AML-193 (cell line): Measurements from ENCODE around the gene BMP4.
"Not testable (repeated sequence)": the region's sequence is repeated elsewhere in the genome, so short reads cannot be mapped to it uniquely, and the experiment has no call there.

ENCODE experiments used
- DNase-seq, 2 experiments: peaks; one replicate each; lab custom pipeline; 2025; lab: John Stamatoyannopoulos, UW

Gene BMP4

DNA sequence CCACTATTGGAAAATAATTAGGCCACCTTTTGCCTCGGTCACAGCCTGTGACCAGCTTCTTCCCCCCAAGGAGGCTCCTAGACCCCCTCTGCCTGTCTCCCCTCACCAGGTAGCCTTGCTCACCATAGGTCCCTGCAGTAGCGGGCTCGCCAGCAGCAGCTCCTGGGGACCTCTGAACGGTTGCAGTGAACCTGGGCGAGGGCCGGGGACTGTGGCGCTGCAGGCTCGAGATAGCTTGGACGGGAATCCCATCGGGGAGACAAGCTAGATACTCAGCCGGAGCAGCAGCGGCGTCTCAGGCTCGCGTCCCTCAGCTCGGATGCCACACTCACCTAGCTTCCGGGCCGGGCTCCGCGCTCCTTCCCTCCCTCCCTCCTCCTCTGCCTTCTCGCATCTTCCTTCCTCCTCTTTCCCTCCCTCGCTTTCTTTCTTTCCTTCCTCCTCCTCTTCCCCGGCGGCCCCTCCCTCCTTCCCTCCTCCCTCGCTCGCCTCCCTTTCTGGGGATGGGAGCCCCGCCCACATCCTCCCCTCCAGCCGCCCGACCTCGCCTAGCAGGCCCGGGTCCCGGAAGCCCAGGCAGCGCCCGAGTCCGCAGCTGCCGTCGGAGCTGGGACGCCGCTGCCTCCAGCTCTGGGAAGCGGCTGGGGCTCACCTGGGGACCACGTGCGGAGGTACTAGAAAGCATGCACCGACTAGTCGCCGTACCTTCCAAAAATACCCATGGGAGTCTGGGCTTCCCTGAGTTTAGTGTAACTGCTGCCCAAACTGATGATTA lies at the start of gene BMP4:
TSS of gene BMP4 (minus strand) at position 399 of the 775 bp plus-strand sequence. CDS start 4,603 bp downstream, outside the sequence.
- DNase-seq: no peak

DNA sequence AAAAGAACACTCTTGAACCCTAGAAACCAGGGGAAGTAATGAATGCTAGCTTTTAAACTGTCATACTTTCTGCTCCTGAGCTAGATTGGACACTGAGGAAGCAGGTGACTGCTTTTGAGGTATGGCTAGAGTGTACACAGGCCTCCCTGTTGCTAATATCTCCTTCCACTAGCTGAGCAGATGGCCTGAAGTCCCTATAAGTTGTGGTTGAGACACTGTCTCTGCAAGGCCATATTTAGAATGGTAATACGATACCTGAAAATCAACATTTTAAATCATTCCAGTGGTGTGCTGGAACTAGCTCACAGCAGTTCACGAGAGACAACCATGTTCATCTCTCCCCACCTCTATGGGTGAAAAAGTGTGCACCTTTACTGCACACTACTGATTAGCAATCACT lies 46.4 kb upstream of the BMP4 start:
- no peak for DNase-seq

DNA sequence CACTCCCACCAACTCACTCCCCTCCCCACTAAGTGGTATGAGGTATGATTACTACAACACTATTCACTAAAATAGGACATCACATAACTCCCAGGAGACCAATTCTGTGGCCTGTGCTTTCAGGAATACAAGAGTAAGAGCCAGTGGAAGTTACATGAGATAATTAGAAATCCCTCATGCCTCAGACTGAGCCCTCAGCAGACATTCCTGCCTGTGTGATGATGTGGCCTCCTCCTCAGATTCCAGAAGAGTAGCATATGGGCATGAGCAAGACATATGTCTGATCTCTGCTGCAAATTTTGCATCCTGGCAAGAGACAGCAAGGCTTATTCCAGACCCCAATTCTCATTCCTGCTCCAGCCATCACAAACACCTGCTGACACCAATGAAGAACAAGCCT lies 46.0 kb upstream of the BMP4 start:
- no peak for DNase-seq

DNA sequence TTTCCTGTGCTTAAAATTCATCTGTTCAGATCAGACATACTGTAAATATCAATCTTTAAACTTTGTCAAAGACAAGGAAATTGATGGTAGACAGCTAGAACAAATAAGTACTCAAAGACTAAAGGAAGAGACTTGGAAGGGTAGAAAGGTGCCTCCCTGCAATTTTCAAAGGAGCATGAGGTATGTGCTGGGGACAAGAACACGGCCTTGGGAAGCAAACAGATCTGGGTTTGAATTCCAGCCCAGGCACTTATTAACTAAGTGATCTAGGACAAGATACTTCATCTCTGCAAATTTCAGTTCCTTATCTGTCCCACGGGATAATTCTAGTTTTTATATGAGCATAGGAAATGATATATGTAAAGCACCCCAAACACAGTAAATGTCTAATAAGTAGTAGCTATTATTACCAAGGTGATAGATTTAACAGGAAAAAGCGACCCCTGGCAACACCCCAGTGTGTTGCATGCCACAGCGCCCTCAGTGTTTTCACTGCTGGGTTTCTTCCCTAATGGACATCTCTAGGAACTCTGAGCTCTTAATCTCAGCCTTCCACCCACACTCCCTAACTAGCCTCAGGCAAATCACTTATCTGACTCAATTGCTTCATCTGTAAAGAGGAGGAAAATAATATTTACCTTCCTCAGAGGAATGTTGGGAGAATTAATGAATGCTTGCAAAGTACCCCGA lies 44.7 kb upstream of the BMP4 start:
- no peak for DNase-seq

DNA sequence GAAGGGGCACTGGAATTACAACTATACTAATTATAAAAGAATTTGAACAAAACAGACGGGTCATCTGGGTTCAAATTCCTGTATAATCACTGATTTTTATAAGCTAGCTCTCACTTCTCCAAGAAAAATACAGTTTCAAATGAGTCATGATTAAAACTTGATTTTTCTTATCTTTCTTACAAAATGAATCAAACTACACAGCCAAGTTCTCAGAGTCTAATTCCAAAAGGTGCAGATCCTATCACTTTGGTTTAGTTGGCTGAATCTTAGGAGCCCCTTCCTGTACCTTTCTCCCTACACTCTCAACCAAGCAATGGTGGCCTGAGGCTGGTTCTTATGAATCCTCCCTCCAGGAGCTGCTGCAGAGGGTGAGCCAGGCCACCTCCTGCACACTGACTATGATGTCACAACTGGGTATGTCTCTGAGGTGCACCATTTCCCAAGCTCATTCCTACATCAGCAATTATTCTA lies 43.8 kb upstream of the BMP4 start:
- no peak for DNase-seq

DNA sequence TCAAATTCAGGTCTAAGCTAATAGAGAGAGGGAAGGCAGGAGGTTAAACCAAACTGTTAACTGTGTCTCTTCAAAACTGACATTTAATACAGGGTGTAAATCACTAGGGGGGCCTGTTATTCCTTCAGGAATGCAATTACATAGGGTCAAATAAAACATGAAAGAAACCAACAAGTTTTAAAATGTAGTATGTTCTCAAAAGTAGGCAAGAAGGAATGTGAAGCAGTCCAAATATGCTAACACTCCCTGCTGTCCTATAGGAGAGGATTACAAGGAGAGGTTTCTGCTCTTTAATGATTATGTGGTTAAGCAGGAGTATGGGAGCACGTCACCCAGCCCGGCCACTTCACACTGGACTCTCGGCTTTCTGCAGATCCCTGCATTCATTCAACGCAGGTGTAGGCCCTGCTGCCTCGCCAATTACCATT lies 42.5 kb upstream of the BMP4 start:
- no peak for DNase-seq

DNA sequence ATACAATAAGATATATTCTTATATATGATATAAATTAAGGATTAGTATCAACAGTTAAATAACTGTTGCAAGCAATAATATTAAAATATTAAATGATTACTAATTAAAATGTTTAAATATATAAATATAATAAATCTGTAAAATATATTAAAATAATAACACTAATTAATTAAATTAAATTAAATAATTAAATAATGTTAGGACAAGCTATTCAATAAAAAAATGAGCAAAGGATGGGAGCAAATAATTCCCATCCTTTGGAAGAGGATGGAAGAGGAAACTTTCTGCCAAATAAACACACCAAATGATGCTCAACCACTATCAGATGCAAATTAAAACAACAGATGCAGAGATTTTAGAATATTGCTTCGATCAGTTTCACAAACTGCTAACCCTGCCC lies 39.4 kb upstream of the BMP4 start:
- DNase-seq: no peak

DNA sequence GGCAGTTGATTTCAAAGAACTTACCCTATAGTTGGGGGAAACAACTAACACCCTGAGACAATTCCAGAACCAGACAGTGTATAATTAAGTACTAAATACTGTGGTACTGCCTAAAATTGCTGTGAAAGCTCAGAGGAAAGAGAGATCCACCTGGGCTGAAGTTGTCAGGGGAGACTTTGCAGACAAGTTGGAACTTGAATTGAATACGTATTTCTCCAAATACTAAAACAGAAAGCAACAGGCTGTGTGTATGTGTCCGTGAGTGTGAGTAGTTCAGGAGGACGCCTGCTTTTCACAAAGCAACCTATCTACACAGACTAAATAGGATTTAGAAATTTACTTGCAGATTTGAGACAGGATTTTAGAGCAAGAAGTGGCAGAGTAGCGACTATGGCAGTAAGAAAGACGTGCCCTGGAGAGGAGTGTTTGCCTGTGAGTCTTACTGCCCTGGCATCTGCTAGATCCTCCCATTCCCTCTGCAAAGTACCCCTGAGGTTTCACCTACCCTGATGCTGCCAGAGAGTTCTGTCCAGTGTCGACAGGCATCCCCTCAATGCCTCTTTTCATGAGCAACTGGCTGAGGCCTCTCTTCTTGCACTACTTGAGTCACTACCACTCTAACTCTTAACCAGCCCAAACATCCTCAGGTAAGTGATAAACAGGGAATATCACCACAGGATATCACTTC lies 37.4 kb upstream of the BMP4 start:
- no peak for DNase-seq

DNA sequence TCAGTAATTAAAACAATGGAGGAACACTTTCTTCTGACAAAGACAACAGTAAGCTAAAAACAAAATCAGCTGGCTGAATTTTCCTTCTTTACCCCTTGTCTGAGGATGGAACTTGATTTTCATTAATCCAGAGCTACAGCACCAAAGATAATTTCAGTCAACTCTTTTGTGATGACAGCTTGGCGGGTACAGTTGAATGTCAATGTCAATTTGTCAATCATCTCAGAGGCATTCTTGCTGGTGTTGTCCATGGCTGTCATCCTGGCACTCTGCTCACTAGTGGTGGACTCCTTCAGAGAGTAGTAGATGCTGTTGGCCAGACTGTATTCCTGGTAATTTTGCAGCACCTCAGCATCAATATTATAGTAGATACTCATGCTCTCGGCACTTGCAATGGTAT lies 34.4 kb upstream of the BMP4 start:
- DNase-seq: no peak

DNA sequence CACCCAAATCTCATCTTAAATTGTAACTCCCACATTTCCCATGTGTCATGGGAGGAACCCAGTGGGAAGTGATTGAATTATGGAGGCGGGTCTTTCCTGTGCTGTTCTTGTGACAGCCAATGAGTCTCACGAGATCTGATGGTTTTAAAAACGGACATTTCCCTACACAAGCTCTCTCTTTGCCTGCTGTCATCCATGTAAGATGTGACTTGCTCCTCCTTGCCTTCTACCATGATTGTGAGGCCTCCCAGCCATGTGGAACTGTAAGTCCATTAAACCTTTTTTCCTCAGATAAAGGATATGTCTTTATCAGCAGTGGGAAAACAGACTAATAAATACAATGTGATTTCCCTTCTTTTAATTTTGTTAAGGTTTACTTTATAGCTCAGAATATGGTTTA lies 30.1 kb upstream of the BMP4 start:
- not testable (repeated sequence) for DNase-seq

DNA sequence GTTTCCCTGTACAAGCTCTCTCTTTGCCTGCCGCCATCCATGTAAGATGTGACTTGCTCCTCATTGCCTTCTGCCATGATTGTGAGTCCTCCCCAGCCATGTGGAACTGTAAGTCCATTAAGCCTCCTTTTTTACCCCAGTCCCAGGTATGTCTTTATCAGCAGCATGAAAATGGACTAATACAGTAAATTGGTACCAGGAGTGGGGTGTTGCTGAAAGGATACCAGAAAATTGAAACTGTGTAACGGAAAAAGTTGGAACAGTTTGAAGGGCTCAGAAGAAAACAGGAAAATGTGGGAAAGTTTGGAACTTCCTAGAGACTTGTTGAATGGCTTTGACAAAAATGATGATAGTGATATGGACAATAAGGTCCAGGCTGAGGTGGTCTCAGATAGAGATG lies 28.3 kb upstream of the BMP4 start:
- DNase-seq: not testable (repeated sequence)

DNA sequence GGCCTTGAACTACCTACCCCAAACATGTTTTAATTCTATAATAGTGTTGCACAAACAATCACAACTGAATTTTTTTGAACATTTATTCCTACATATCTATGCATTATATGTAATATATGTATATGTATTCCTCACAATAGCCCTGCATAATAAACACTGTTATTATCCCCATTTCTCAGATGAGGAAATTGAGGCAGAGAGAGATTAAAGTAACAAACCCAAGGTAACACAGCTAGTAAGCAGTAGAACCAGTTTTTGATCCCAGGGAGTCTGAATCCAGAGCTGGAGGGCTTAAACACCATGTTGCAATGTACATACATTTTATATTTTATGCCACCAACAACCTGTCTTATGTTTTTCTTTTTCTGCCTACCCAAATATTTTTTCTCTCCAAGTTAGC lies 26.5 kb upstream of the BMP4 start:
- DNase-seq: no peak

DNA sequence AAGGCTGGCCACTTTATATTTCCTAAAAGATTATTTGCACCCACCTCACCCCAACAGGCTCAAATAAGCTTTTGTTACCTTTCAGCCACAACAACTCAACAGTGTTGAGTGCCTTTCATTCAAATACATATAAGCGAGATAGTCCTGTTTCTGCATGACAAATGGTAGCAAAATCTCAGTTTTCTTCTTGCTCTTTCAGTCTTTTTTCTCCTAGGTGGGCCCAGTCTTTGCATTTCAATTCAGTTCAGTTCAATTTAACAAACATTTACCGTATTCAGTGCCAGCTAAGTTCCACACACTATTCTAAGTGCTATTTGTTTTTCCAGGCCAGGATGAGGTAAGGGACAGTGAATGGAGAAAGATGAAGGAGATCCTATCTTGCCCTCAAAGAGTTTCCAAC lies 25.9 kb upstream of the BMP4 start:
- DNase-seq: no peak

DNA sequence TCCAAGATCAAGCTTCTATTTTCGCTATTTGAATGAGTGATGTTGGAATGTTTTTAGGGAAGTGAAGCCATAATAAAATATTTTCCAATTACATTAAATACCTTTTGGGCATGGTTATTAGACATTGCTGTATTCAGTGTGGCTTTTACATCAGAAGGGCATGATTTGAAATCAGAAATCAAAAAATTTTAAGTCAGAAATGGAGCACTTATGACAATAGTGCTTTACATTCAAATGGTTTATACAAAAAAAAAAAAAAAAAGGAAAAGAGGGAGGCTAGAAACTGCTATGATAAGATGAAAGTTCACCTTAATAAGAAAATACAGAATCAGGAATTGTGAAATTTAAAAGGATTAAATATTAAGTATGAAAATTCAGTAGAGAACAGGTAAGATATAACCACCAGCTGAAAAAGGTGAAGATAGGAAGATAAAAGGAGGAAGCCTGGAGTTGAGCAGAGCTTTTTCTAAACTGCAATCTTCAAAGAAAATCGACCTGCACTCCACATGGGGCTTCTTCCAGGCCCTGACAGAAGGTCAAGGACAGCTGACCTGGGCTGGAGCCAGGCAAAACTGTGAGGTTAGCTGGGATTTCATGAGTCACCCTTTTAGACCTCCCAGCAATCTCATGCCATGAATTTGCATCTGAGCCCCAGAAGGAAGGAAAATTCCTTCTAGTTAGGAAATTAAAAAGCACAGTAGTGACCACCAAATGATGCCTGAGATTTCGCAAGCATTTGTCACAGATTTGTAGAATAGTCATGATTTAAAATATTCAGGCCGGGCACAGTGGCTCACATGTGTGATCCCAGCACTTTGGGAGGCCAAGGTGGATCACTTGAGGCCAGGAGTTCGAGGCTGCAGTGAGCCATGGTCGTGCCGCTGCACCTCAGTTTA lies 23.4 kb upstream of the BMP4 start:
- DNase-seq: no peak

DNA sequence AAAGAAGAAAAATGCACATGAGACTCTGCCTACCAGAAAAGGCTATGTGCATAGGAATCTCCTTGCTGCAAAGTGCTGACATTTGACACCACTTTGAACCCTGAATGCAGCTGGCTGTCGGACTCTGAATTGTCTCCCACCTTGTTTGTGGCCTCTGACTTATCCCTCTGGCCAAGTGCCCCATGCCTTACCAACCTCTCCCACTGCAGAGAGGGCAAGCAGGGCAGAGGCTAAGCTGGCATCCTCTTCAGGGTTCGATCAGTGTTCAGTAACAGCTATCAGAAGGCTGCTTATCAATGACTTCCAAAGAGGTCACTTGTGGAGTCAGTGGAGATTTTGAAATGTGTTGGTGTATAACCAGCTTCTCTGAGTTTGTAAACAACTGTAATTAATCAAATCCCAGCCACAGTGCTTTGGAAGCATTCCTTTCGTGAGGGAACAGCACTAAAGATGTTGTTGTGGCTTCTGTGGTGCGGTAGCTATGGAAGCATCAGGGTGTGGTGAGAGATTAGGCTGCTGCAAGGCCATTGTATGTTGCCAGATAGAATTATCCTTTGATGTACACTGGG lies 22.6 kb upstream of the BMP4 start:
- no peak for DNase-seq

DNA sequence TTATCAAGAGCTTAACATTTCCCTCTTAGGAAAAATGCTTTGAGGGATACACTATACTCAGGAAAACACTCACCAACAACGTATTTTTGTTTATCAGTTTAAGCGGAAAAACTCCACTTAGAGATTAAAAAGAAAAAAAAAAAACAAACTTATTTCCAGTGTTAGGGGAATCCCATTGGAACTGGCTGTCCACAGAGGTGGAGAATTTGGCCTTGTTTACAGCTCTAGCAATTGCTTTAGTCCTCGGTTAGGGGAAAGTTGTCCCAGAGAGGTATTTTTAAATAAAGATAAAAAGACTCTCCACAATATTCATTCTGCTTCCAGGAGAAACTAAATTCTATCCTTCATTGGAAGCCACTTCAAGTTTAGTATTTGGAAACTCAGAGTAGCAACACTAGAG lies 21.6 kb upstream of the BMP4 start:
- no peak for DNase-seq

DNA sequence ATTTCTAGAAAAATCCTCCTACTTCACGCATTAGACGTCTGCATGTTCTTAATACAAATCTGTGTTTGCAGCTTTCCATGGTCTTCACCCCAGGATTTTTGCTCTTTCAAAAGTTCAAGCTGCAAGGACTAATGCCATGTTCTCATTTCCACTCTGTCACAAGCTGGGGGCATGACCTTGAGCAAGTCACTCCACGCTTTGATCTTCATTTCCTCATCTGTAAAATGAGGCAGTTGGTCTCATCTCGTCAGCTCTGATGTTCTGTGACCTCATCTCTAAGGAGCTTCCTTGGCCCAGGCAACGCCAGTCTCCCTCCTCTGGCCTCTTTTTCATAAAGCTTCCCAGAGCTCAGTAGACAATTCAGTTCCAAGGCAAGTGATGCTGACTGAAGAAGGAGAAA lies 18.8 kb upstream of the BMP4 start:
- DNase-seq: no peak

DNA sequence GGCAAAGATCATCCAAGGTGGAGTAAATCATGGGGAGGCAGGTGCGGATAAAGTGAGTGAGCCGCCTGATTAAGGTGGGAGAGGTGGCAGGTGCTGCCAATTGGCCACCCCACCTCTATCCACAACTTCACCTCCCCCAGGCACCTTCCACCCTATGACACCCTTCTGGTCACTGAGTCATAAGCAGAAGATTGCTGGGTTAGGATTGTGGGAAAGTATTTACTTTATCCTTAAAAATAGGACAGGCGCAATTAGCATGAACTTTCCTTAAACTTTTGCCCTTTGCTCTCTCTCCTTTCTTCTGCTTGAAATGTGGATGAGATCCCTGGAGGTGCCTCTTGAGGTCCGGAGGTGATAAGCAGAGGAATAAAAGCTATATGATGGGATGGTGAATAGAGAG lies 14.9 kb upstream of the BMP4 start:
- no peak for DNase-seq

DNA sequence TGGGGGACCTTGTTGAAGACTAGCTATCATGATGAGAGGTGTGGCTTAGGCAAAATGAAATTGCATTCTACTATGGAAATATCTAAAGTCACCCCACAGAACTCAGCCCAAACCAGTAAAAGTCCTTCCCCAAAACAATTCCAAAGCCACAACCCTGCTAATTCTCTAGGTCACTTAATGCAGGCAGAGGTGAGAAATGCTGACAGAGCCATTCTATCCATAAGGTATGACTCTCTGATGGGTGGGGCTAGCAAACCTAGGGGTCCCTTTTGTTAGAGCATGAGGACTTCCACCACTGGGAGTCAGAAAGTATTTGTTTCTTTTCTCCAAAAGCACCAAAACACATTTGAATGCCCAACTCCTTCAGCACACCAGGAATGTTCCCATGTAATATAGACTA lies 12.7 kb upstream of the BMP4 start:
- no peak for DNase-seq

DNA sequence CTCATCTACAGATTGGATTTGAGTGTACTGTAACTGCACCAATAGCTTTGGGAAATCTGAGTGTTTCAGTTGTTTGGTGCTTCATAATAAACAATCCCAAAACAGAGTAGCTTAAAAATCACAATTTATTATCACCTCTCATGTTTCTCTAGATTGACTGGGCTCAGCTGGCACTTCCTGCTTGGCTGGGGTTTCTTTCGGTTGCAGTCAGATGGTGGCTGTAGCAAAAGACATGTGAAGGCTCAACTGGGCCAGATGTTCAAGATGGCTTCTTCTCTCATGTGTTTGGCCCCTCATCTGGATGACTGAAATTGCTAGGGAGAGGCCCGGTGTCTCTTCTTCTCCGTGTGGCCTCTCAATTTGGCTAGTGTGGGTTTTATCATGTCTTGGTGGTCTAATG lies 12.1 kb upstream of the BMP4 start:
- DNase-seq: no peak

DNA sequence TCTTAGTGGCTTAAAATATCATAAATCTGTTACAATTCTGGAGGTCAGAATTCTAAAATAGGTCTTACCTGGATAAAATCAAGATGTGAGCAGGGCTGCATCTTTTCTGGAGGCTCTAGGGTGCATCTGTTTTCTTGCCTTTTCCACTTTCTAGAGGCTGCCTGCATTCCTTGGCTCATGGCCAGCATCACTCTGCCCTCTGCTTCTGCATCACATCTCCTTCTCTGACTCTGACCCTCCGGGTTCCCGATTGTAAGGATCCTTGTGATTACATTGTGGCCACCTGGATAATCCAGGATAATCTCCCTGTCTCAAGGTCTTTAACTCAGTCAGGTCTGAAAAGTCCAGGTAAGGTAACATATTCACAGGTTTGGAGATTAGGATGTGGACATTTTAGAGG lies 11.0 kb upstream of the BMP4 start:
- DNase-seq: no peak

DNA sequence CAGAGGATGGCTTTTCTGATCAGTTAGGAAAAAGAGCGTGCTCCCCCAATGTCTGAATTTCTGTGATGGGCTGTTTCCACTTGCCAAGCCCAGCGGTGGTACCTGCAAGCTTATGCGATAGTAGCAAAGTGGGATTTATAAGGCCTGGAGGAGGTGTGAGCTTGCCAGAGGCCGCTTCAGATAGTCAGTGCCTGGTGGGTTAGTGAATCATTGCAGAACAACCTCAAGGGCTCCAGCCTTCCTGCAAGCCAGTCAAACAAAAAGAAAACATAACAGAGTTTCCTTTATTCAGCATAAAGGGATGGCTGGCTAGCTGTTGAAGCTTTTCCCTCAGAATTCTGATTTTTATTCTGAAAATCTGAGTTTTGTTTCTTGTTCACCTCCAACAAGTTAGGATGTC lies 7.6 kb upstream of the BMP4 start:
- DNase-seq: no peak
